ENCODE data around the gene SH2D3A.

GRCh38 chr19:6761053-6761676, 6.1 kb downstream of the SH2D3A start:
- TF ChIP-seq CTCF (IDR thresholded peaks at IDR 0.05) (no peak), POLR2AphosphoS5 (IDR thresholded peaks at IDR 0.05) (no peak)
